Loucy (cell line): ENCODE measurements around the gene NRXN3.

Experiments
- EZH2phosphoT487 ChIP-seq: fragments of 200-600 bp; IDR thresholded peaks from 2 replicates; pipeline ENCODE4 v1.6.1; 2018; ENCODE audit warnings: antibody characterized with exemption, mild to moderate bottlenecking, moderate library complexity, borderline replicate concordance
- TF ChIP-seq, protein P1 (sequence below): fragments of 200-600 bp; sonication (generic); conservative IDR thresholded peaks from 2 replicates; pipeline ENCODE4 v1.5.1; 2014; ENCODE audit warnings: mild to moderate bottlenecking, antibody characterized with exemption, low read length

- TF ChIP-seq, protein P1, sequence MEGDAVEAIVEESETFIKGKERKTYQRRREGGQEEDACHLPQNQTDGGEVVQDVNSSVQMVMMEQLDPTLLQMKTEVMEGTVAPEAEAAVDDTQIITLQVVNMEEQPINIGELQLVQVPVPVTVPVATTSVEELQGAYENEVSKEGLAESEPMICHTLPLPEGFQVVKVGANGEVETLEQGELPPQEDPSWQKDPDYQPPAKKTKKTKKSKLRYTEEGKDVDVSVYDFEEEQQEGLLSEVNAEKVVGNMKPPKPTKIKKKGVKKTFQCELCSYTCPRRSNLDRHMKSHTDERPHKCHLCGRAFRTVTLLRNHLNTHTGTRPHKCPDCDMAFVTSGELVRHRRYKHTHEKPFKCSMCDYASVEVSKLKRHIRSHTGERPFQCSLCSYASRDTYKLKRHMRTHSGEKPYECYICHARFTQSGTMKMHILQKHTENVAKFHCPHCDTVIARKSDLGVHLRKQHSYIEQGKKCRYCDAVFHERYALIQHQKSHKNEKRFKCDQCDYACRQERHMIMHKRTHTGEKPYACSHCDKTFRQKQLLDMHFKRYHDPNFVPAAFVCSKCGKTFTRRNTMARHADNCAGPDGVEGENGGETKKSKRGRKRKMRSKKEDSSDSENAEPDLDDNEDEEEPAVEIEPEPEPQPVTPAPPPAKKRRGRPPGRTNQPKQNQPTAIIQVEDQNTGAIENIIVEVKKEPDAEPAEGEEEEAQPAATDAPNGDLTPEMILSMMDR, result no peak
- no peak for TF ChIP-seq EZH2phosphoT487
These were observed 1398.4 kb downstream of the NRXN3 start for GRCh38 chr14:79568594-79568993.
